HepG2 (cell line): ENCODE measurements around the gene TMEM95.

ENCODE experiments used
- ATF1 ChIP-seq: IDR thresholded peaks from 2 replicates; pipeline ENCODE4 v1.6.1; 2016; ENCODE audit warnings: mild to moderate bottlenecking, control low read depth
- SMAD3 ChIP-seq: sonication (generic); formaldehyde crosslinking; IDR thresholded peaks from 2 replicates; pipeline ENCODE4 v1.4.0; 2020; ENCODE audit warnings: missing genetic modification reagents
- ZC3H4 ChIP-seq: sonication (generic); formaldehyde crosslinking; IDR thresholded peaks from 2 replicates; pipeline ENCODE4 v1.4.0; 2020; ENCODE audit warnings: missing genetic modification reagents, borderline replicate concordance

DNA sequence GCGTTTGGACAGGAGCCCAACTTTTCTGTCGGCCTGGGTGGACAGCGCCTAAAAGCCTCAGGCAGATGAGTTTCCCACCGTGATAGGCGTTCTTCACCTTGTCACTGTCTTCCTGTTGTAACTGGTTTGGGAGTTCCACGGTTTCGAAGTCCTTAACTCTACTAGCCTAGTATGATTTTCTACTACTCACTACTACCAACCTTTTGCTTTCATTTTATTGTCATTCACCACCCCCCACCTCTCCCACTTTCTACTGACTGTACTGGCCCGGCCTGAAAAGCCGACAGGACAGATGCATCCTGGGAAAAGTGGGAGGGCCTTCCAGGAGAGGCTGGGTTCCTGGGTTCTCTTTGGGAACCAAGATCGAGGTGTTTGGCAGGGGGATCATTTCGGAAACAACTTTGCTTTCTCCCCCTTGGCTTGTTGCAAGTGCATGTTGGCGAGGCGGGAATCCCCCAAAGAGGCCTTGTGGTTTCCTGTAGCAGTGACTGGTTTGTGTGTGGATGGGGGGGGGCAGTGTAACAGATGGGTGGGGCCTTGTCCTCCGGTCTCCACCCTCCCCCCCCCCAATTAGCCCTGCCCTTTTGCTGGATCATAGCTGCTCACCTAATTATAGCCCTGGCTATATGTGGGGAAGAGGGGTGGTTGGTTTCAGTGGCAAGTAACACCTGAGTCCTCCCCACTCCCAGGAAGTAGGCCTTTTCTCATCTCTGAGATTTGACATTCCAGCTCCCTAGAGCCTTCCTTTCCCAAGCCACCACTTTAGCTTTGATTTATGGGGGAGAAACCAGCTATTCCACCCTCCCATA is 46.1 kb upstream of the TMEM95 start:
- TF ChIP-seq SMAD3 (CRISPR knock-in tag): no peak
- TF ChIP-seq ZC3H4 (CRISPR knock-in tag): no peak; the same call in 1 of the 2 replicates
- no peak for TF ChIP-seq ATF1 (CRISPR knock-in tag)
